Stomach (tissue), 4 donors: ENCODE measurements around the gene HYDIN.
"Not testable (repeated sequence)": the region's sequence is repeated elsewhere in the genome, so short reads cannot be mapped to it uniquely, and the experiment has no call there.

Experiments
- POLR2A ChIP-seq, 4 donors: fragments of 450-650 bp; IDR thresholded peaks; one replicate each; pipeline ENCODE4 v1.6.1; 2016; ENCODE audit warnings: antibody characterized with exemption in 4 of 4, control low read depth in 2 of 4, mild to moderate bottlenecking in 1 of 4, moderate library complexity in 1 of 4
- POLR2AphosphoS5 ChIP-seq, 3 donors: sonication (generic); formaldehyde crosslinking; IDR thresholded peaks; one replicate each; pipeline ENCODE4 v1.6.1; 2016; ENCODE audit warnings: antibody characterized with exemption in 3 of 3
- TF ChIP-seq, protein P1 (sequence below), 7 experiments: fragments of 450-650 bp in 4 of 7; fragments of 200-600 bp in 3 of 7; sonication (generic) in 3 of 7; IDR thresholded peaks; one replicate each; pipeline ENCODE4 v1.5.1; 2016 to 2019; ENCODE audit warnings: antibody characterized with exemption in 7 of 7, control low read depth in 2 of 7, mild to moderate bottlenecking in 1 of 7

DNA sequence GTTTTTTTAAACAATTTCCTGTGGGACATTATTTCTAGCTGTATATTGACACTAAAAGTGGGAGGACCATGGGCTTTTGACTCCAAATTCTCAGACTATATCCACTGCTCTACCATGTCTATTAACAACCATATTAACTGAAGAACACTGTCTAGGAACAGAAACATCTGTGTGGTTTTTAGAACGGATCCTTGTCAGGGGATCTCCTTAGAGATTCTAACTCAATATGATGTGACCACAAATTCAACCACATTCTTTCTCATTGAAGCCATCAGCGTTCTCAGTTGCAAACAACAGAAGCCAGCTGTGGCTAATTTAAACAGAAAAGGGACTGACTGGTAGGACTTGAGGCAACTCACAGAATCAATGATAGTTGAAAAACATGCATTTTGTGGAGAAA is 73.2 kb downstream of the HYDIN start:
- not testable (repeated sequence) for TF ChIP-seq POLR2A, POLR2AphosphoS5 (IDR thresholded peaks at IDR 0.05)
- TF ChIP-seq, protein P1, sequence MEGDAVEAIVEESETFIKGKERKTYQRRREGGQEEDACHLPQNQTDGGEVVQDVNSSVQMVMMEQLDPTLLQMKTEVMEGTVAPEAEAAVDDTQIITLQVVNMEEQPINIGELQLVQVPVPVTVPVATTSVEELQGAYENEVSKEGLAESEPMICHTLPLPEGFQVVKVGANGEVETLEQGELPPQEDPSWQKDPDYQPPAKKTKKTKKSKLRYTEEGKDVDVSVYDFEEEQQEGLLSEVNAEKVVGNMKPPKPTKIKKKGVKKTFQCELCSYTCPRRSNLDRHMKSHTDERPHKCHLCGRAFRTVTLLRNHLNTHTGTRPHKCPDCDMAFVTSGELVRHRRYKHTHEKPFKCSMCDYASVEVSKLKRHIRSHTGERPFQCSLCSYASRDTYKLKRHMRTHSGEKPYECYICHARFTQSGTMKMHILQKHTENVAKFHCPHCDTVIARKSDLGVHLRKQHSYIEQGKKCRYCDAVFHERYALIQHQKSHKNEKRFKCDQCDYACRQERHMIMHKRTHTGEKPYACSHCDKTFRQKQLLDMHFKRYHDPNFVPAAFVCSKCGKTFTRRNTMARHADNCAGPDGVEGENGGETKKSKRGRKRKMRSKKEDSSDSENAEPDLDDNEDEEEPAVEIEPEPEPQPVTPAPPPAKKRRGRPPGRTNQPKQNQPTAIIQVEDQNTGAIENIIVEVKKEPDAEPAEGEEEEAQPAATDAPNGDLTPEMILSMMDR (IDR thresholded peaks at IDR 0.05): not testable (repeated sequence)
